GM21423 (cell line): ENCODE results near the gene INSYN1.

Experiments
- ATAC-seq: cut with Tn5 transposase; IDR thresholded peaks from one replicate; pipeline ENCODE4 v1.9.1; 2021; ENCODE audit warnings: mild to moderate bottlenecking, moderate library complexity; ENCODE audit not compliant: unreplicated experiment

Gene INSYN1

DNA sequence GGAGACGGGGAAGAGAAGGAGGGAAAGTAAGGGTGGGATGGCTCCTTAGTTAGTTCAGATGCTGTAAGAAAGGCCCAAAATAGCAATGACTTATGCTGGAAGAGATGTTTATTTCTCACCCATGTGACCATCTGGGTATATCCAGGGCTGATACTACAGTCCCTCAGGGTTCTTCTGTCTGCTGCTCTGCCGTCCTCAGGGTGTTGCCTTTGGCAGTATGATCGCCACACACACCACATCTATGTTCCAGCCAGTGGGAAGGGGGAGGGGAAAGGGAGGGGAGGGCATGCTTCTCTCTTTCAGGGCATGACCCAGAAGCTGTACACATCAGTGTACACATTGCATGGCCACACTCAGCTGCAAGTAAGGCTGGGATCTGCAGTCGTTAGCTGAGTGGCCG, 58.7 kb downstream of the INSYN1 start:
- ATAC-seq: no peak

DNA sequence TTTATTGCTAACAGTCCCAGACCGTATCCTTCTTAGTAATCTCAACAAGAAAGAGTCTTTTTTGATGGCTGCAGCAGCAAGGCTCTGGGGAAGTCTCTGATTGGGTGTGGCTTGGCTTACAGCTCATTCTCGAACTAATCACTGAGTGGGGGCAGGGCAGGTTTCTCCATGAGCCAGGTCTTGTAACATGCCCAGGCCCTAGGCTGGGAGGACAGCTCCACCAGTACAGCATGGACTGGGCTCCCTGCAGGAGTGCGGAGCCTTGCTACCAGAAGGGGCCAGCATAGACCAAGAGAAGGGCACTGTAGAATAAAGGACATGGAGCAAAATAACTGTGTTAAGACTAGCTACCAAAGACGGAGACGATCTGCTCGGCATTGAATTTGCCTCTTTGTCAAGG, 61.8 kb downstream of the INSYN1 start:
- ATAC-seq: no peak

DNA sequence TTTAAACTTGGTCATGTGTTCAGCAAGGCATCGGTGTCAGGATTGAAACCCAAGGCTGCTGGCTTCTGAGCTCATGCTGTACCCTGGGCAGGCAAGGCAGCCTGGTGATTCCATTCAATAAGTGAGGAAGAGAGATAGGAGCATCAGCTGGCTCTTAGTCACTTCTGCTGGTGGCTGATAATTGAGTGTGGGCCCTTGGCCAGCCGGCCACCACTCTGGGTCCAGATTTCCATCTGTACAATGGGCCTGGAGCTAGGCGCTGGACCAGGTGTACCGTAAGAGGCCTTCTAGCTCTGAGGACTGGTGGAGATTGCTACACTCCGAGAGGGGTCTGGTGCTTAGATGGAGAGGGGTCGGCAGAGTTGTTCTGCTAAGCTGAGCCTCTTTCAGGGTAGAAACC, 64.7 kb downstream of the INSYN1 start:
- no peak for ATAC-seq

DNA sequence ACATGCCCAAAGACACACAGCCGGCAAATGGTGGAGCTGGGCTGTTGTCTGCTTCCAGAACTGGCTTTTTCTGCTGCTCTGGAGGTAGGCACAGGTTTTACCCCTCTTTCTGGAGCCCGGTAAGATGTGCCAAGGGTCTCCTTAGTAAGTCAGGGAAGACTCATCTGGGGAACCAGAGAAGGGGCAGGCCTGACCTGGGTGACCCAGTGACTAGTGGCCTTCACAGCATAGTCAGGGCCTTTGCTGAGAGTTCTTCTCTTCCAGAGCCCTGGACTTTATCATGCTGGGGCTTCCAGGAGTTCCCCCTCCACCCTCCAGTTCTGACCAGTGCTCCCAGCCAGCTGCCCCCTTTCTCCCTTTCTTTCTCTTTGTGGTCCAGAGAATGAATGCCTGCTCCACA, 65.8 kb downstream of the INSYN1 start:
- no peak for ATAC-seq

DNA sequence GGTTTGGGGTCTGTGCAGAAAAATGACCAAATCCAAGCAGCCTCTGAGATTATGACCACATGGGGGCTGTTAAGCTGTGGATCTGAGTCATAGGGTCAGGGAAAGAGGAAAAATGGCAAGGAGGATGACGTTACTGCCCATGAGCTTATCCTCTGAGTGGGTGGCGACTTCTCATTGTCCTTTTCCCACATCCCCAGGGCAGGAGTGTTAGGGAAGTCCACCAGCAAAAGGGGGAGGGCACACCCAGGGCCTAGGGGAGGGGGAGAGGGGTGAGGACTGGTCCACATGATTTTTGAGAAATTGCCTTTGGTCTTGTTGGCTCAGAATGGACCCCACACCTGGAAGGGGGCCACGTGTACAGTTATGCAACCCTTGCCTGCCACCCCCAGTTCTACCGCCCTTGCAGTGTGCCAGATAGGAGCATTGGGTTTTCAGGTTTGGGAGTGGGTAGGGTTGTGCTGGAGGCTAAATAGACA, 66.3 kb downstream of the INSYN1 start:
- ATAC-seq: no peak

DNA sequence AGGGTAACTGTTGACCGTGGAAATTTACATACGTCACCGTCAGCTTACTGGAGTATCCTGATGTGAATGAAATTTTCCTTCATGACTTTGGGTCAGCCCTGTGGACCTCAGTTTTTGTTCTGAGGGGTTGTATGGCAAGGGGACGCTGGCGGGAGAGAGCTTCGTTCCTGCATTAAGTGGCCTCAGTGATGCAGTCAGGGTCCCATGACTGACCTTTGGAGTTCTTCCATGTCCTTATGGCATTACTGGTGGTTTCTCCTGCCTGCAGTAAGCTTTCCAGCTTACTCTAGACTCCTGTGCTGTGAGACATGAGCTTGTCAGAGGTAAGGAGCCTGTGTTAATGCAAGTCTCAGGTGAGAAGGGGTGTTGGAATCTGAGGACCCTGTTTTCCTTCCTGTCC, 67.2 kb downstream of the INSYN1 start:
- ATAC-seq: no peak
